HG03342 (cell line): ENCODE measurements around the gene NDUFA11.

Experiments used
- ATAC-seq: cut with Tn5 transposase; IDR thresholded peaks from one replicate; pipeline ENCODE4 v1.9.1; 2021; ENCODE audit warnings: mild to moderate bottlenecking, moderate library complexity; ENCODE audit not compliant: unreplicated experiment

The NDUFA11 gene

DNA sequence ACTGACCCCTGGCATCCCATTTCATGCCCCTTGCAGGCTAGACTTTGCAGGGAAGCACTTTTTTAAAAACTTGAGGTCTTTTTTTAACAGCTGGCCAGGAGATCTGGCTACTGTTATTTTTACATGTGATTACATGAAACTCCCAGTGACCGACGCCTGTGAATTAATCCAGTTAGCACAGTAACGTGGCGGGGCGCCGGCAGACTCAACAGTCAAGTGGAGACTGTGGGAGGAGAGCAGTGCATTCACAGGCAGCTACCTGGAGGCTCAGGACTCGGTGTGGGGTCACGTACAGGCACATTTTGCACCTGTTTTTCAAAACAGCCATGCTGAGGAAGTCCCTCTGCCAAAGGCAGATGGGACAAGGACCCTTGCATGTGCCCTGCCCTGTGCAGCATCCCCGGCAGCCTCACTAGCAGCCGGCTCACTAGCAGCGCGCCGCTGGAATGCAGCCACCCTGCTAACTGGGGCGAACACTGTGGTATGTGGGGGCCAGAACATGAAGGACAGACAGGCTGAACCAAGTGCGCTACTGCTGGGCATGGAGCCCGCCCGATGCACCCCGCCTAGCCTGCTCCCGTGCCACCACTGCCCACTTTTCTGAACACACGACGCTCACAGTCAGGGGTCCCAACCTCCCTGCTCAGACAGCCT, 29.1 kb upstream of the NDUFA11 start:
- no peak for ATAC-seq

- no peak for ATAC-seq
Measured at GRCh38 chr19:5932146-5932545, 28.6 kb upstream of the NDUFA11 start.

- ATAC-seq = no peak
Measured at GRCh38 chr19:5931251-5931650, 27.7 kb upstream of the NDUFA11 start.

GRCh38 chr19:5929625-5930024, 26.0 kb upstream of the NDUFA11 start:
- no peak for ATAC-seq

DNA sequence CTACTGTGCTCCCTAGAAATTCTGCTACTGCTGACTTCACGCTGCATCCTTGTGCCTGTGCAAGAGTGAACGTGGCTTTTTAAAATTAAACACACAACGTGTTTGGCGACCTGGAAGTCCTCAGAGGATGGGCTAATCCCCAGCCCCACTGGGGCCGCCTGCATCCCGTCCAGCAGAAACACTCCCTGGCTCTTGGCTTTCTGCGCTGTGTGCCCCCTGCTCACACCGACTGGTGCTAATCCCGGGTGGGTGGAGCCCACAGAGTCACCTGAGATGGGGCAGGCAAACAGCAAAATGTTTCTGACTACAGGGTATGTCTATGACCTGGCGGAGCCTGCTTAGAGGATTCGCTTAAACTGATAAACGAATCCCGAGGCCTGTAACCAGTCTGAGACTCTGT, 25.6 kb upstream of the NDUFA11 start:
- ATAC-seq = no peak

- peak; percentile 57 for ATAC-seq
Measured at GRCh38 chr19:5927441-5927821, 23.8 kb upstream of the NDUFA11 start.

DNA sequence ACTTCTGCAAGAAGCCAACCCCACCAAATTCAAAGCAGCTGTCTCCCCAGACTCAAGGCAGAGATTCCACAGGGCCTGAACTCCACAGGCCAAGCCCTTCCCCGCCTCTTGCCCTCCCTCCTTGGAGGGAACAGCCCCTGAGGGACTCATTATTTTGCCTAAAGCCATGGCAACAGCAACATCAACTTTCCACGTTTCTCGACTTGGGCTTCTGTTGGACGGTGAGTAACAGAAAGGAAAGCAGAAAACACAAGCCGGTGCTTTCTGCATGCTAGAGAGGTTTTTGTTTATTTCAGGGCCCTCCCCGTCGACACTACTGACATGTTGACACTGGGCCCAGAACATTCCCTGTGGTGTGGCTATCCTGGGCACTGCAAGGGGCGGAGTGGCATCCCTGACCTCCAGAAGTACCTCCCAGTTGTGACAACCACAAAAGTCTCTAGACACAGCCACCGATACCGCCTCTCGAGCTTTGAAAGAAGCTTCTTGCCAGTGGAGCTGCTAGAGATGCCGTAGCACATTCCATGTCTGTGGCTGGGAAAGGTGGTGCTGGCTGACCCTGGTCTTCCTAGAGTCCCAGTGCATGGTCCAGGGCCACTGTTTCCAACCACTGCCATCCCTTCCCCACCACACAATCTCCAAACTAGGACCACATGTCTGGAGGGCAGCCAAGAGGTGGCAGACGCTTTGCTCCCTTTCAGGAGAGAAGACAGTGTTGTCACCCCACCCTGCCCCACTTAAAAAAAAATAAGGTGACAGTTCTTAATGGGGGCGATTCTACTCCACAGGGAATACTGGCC, 23.3 kb upstream of the NDUFA11 start:
- no peak for ATAC-seq

- no peak for ATAC-seq
Measured at GRCh38 chr19:5925830-5926427, 22.3 kb upstream of the NDUFA11 start.

DNA sequence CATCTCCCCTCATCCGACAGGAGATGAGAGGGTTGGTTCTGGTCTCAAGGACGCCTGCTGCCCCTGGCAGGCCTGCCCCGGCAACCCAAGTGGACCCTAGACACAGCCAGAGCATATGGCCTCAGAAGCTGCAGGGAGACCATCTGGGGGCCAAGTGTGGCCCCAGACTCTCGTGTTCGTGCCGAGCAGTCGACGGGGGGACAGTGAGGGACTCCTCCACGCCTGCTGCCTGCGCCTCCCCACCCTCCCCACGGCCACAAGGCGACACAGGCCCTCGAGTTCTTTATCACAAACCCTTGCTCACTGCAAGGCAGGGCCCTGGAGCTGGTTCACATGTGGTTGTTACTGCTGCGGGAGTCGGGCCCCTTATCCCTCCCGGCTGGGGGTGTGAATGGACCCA, 19.8 kb upstream of the NDUFA11 start:
- no peak for ATAC-seq

GRCh38 chr19:5922161-5922545, 18.6 kb upstream of the NDUFA11 start:
- ATAC-seq = no peak

DNA sequence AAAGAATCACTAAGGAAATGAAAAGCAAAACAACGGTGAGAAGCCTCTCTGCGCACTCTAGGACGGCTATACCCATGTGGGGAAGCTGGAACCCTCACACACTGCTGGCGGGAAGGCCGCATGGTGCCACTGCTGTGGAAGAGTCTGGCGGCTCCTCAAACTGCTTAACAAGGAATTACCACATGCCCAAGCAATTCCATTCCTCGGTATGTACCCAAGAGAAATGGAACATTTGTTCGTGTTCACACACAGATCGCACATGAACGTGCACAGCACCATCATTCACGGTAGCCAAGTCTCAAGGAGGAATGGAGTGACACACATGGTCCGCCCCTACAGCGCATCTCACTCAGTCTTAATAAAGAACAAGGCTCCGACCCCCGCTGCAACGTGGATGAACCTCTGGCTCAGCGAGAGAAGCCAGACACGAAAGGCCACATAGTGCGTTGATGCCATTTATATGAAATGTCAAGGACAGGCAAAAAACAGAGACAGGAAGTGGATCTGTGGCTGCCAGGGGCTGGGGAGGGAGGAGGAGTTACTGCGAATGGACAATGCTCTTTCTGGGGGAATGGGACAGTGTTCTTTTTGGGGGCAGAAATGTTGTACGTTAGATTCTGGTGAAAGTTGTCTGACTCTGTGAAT, 18.0 kb upstream of the NDUFA11 start:
- ATAC-seq = no peak

DNA sequence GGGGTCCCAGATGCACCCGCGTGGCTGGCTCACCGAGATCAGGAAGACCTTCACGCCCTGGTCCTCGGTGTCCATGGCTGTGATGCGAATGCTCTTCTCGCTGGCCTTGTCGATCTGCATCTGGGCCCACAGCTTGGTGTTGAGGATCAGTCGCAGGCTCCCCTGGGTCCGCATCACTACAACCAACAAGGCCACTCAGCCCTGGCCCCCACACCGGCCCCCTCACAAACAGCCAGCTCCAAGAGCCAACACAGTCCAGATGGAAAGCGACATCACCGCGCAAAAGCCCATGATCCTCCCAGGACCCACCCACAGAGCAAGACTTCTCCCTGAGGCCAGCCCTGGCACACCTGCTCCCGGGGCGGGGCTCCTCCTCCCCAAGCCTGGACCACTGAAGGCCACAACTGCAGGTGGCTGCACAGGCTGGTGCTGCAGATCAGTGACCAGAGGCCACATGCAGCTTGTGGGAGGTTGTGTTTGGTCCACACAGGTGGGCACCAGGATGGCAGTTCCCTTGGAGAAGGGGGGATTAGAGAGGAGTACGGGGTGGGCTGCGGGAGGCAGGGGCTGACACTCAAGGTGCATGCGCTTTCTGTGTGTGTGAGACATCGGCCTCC, 15.0 kb upstream of the NDUFA11 start:
- no peak for ATAC-seq

DNA sequence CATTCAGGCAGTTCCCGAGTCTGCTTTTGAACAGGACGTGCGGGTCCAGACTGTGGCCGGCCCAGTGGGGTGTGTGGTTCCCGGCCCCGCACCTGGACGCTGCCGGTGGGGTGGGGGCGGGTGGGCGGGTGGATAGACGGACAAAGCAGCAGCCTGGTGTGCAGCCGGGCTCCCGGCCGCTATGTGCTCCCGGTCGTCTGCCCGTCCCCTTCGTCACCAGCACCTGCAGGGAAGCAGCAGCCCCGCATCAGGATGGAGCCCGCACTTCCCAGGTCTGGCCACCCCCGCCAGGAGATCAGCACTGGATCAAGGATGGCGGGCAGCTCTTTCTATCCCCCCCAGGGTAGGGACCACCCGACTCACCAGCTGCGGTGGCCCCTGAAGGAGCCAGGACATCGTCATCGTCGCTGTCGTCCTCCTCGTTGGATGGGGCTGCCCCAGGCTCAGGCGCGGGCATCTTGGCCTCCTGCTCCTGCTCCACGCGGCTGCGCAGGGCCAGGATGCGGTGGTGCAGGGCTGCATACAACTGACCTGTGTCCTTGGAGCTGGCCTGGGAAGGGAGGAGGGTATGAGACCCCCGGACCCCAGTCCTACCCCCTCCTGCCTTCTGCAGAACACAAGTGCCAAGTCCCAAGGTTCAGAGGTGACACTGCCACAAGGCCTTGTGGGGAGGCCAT, 14.0 kb upstream of the NDUFA11 start:
- no peak for ATAC-seq

DNA sequence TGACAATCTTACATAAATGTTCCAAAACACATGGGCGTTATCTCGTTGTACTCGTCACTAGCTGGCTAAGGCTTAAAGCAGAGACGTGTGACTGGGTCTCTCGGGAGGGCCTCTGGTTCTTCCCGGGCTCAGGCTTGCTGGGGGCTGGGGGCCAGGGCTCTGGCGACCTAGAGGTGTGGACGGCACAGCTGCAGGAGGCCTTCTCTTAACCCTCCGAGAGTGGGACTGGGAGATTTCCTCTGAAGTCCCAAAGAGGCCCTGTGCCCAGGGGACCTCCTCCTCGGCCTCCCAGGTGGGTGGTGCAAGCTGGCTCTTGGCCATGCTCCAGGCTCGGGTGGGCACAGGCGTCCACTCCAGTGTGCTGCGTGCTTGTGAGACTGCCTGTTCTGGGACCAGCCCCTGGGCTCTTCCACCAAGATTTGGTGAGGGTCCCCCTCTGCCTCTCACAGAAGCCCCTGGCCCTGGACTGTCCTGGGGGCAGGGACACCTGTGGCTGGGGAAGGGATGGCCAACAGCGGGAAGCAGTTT, 12.7 kb upstream of the NDUFA11 start:
- no peak for ATAC-seq

DNA sequence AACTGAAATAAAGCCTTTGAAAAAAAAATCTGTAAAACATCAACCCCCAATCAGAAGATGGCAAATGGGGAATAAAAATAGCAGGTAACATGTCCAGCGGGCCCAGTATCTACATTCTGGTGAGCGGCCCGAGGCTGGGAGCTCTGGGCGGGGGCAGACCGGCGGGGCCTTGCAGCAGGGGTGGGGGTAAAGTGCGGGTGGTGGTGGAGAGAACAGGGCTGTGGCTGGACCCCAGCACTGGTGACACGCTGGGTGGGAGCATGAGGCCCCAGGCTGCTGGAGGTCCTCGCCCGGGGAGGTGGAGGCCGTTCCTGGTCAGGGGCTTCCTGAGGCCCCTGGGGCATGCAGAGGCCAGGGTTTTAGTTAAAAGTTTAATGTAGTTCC, 12.2 kb upstream of the NDUFA11 start:
- ATAC-seq = no peak

DNA sequence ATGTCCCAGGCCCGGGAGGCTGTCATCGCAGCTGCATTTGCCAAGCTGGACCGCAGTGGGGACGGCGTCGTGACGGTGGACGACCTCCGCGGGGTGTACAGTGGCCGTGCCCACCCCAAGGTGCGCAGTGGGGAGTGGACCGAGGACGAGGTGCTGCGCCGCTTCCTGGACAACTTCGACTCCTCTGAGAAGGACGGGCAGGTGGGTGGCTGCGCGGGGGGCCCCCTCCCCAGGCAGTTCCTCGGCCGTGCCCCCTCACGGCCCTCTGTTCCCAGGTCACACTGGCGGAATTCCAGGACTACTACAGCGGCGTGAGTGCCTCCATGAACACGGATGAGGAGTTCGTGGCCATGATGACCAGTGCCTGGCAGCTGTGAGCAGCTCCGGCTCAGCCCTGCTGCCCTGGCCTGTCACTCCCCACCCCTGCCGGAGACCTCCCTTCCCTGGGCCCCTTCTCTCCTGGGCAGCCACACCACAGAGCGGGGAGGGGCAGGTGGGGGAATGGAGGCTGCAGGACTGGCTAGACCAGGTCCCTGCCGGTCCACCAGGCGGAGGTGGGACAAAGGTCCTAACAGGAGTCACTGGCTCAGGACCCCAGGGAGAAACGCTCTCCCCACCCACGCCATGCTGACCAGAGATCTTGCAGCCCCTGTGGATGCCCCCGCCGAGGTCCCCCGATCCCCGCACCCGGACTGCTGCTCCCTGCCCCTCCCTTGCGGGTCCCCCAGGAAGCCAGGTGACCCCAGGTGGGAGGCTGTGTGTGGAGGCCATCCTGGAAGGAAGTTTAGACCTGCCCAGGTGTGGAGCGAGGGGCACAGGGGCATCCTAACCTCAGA, 11.6 kb upstream of the NDUFA11 start:
- ATAC-seq = no peak

- no peak for ATAC-seq
Measured at GRCh38 chr19:5914358-5914774, 10.8 kb upstream of the NDUFA11 start.

- ATAC-seq = no peak
Measured at GRCh38 chr19:5913739-5914357, 10.3 kb upstream of the NDUFA11 start, which contains the start of gene CAPS. TSS of gene CAPS (plus strand) at chr19:5914254. CDS start at chr19:5914407, 153 bp downstream.

DNA sequence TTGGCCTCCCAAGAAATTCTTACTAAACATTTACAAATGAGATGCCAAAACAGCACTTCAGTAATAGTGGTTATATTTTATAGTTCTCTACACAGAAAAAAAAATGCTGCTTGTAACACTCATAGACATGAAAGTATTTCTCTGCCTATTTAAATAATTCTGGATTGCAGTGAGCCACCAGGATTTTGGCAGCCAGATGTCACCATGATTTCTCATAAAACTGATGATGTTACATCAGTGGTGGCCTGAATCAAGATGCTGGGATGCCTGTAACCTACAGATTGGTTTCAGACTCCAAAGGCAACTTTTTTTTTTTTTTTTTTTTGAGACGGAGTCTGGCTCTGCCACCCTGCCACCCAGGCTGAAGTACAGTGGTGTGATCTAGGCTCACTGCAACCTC, 7.8 kb upstream of the NDUFA11 start:
- no peak for ATAC-seq
